Measurements from ENCODE around the gene GNAT1.

DNA sequence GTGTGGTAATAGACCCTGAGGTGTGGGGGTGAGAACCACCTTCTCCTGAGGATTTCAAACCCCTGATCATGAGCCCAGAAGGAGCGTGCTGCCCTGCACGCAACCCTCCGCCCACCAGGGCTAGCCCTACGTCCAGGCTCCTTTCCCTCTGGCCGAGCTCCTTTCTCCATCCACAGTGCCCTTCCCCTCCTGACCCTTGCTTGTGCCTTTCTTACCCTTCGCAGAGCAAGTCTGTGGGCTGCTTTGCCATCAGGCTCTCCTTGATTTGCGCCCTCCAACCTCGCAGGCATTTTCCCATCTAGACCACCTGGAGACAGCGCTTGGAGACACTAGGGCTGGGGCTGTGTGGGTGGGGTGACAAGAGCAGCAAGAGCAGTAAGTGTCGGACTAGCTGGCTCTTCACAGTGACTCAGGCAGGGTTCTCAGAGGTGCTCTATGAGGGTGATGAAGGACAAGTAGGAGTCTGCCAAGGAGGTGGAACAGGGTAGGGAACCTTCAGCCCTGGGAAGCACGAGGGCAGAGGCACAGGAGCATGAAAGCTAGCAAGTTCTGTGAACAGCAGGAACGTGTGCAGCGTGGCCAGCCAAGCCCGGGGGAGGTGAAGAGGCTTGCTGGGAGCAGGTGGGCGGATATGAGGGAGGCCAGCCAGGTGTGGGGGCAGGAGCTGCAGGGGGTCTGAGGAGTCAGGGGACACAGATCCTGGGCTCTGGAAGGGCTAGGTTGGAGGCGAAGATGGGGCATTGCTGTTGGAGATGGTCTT, 11.1 kb downstream of the GNAT1 start:
- TF ChIP-seq CTCF (conservative IDR thresholded peaks at IDR 0.05; ENCODE audit: low read length) = no peak
- TF ChIP-seq EZH2phosphoT487 (IDR thresholded peaks at IDR 0.05; ENCODE audit: borderline replicate concordance, low read depth, low read length) = no peak

Data from OCI-LY7 (cell line).